ENCODE measurements around the gene PHLPP1.

GRCh38 chr18:62842898-62843297 is 127.6 kb downstream of the PHLPP1 start:
- no peak for TF ChIP-seq GLI4 (tag by site-specific recombination; IDR thresholded peaks at IDR 0.05)
- no peak for TF ChIP-seq ZNF768 (tag by site-specific recombination; IDR thresholded peaks at IDR 0.05)
- no peak for TF ChIP-seq CTCF (tag by site-specific recombination; IDR thresholded peaks at IDR 0.05)
- no peak for TF ChIP-seq ZNF707 (tag by site-specific recombination; IDR thresholded peaks at IDR 0.05)
- TF ChIP-seq ZNF510 (tag by site-specific recombination; IDR thresholded peaks at IDR 0.05; ENCODE audit: insufficient replicate concordance): no peak
- TF ChIP-seq RBAK (tag by site-specific recombination; IDR thresholded peaks at IDR 0.05): no peak
- no peak for TF ChIP-seq PRDM6 (tag by site-specific recombination; IDR thresholded peaks at IDR 0.05)
- TF ChIP-seq YY1 (tag by site-specific recombination; IDR thresholded peaks at IDR 0.05): no peak
- TF ChIP-seq ZNF785 (tag by site-specific recombination; IDR thresholded peaks at IDR 0.05): no peak
- TF ChIP-seq ZBTB8A (tag by site-specific recombination; IDR thresholded peaks at IDR 0.05): no peak
- TF ChIP-seq KLF16 (tag by site-specific recombination; IDR thresholded peaks at IDR 0.05): no peak
- TF ChIP-seq ZNF175 (tag by site-specific recombination; IDR thresholded peaks at IDR 0.05): no peak
- TF ChIP-seq MEIS1 (CRISPR knock-in tag; IDR thresholded peaks at IDR 0.05; ENCODE audit: borderline replicate concordance): no peak
